ENCODE measurements around the gene STX1B. TPM values are rescaled to one million over a fixed set of nuclear protein-coding genes. Genes with fewer than 3 reads are reported as not detected.

The STX1B gene
- total RNA-seq, 1 donor from 2014 or later, result under 0.01 TPM

DNA sequence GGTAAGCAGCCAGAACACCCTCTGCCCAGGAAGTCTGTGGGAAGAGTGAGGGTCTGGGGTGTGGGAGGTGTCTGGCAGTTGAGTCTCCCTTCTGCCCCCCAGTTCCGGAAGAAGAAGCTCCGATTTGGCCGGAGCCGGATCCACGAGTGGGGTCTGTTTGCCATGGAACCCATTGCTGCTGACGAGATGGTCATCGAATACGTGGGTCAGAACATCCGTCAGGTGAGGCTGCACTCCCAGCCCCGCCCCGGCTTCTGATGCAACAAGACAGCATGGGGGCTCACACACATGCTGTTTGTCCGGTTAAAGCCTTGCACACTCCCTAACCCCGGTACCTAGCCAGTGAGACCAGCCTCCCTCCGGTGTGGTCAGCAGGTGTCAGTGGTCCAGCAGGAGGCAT, 29.5 kb downstream of the STX1B start:
- no peaks in the 10 kb centered on the region for H3K27me3 ChIP-seq (ENCODE audit: control insufficient read depth, insufficient read depth, low read length)
- TF ChIP-seq, protein P1, sequence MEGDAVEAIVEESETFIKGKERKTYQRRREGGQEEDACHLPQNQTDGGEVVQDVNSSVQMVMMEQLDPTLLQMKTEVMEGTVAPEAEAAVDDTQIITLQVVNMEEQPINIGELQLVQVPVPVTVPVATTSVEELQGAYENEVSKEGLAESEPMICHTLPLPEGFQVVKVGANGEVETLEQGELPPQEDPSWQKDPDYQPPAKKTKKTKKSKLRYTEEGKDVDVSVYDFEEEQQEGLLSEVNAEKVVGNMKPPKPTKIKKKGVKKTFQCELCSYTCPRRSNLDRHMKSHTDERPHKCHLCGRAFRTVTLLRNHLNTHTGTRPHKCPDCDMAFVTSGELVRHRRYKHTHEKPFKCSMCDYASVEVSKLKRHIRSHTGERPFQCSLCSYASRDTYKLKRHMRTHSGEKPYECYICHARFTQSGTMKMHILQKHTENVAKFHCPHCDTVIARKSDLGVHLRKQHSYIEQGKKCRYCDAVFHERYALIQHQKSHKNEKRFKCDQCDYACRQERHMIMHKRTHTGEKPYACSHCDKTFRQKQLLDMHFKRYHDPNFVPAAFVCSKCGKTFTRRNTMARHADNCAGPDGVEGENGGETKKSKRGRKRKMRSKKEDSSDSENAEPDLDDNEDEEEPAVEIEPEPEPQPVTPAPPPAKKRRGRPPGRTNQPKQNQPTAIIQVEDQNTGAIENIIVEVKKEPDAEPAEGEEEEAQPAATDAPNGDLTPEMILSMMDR (IDR thresholded peaks at IDR 0.05; ENCODE audit: insufficient read depth, low read length, severe bottlenecking), result no peak
- FAIRE-seq (no peak), DNase-seq (ENCODE audit: low read depth) (no peak)
- no peak overlapping the region for H3K4me3 ChIP-seq (ENCODE audit: low read depth, low read length)
- H3K36me3 ChIP-seq (ENCODE audit: control insufficient read depth, insufficient read depth, low read length), result peaks cover 30% of the 10 kb centered on the region

DNA sequence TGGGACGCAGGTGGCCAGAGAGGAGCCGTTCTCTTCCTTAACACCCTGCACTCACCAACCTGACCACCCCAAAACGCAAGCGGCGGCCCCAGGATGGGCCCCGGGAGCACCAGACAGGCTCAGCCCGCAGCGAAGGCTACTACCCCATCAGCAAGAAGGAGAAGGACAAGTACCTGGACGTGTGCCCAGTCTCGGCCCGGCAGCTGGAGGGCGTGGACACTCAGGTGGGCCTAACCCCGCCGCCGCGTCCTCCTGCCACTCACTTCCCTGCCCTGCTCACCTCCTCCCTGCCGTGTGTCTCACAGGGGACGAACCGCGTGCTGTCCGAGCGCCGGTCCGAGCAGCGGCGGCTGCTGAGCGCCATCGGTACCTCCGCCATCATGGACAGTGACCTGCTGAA, 30.0 kb downstream of the STX1B start:
- H3K27me3 ChIP-seq (ENCODE audit: control insufficient read depth, insufficient read depth, low read length), result no peaks in the 10 kb centered on the region
- H3K36me3 ChIP-seq (ENCODE audit: control insufficient read depth, insufficient read depth, low read length), result peaks cover 35% of the 10 kb centered on the region
- FAIRE-seq (no peak), DNase-seq (ENCODE audit: low read depth) (no peak)
- H3K4me3 ChIP-seq (ENCODE audit: low read depth, low read length), result no peak overlapping the region
- TF ChIP-seq, protein P1 (IDR thresholded peaks at IDR 0.05; ENCODE audit: insufficient read depth, low read length, severe bottlenecking), result no peak

DNA sequence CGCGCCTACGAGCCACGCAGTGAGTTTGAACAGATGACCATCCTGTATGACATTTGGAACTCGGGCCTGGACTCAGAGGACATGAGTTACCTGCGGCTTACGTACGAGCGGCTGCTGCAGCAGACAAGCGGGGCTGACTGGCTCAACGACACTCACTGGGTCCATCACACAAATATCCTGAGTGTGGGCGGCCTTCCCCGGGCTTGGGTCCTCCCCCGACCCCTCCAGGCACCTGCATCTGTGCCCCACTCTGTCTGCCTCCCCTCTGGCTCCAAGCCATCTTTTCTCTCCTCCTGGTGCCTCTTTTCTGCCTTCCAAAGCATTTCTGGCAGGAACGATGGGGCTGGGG, 30.4 kb downstream of the STX1B start:
- no peak for DNase-seq (ENCODE audit: low read depth)
- FAIRE-seq, result no peak
- Histone ChIP-seq H3K36me3 (ENCODE audit: control insufficient read depth, insufficient read depth, low read length) (peaks cover 35% of the 10 kb centered on the region), H3K4me3 (ENCODE audit: low read depth, low read length) (no peak overlapping the region), H3K27me3 (ENCODE audit: control insufficient read depth, insufficient read depth, low read length) (no peaks in the 10 kb centered on the region)
- TF ChIP-seq, protein P1 (IDR thresholded peaks at IDR 0.05; ENCODE audit: insufficient read depth, low read length, severe bottlenecking), result no peak

DNA sequence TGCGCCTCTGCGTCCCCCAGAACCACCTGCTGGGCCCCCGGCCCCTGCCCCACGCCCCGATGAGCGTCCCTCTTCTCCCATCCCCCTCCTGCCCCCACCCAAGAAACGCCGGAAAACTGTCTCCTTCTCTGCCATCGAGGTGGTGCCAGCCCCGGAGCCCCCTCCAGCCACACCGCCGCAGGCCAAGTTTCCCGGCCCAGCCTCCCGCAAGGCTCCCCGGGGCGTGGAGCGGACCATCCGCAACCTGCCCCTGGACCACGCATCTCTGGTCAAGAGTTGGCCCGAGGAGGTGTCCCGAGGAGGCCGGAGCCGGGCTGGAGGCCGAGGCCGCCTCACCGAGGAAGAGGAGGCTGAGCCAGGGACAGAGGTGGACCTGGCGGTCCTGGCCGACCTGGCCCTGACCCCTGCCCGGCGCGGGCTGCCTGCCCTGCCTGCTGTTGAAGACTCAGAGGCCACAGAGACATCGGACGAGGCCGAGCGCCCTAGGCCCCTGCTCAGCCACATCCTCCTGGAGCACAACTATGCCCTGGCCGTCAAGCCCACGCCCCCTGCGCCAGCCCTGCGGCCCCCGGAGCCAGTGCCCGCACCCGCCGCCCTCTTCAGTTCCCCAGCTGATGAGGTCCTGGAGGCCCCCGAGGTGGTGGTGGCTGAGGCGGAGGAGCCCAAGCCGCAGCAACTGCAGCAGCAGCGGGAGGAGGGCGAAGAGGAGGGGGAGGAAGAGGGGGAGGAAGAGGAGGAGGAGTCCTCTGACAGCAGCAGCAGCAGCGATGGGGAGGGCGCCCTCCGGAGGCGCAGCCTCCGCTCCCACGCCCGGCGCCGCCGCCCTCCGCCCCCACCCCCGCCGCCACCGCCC, 31.0 kb downstream of the STX1B start:
- no peak for DNase-seq (ENCODE audit: low read depth)
- Histone ChIP-seq H3K36me3 (ENCODE audit: control insufficient read depth, insufficient read depth, low read length) (peaks cover 32% of the 10 kb centered on the region), H3K4me3 (ENCODE audit: low read depth, low read length) (no peak overlapping the region), H3K27me3 (ENCODE audit: control insufficient read depth, insufficient read depth, low read length) (no peaks in the 10 kb centered on the region)
- TF ChIP-seq, protein P1 (IDR thresholded peaks at IDR 0.05; ENCODE audit: insufficient read depth, low read length, severe bottlenecking), result no peak
- FAIRE-seq, result no peak

DNA sequence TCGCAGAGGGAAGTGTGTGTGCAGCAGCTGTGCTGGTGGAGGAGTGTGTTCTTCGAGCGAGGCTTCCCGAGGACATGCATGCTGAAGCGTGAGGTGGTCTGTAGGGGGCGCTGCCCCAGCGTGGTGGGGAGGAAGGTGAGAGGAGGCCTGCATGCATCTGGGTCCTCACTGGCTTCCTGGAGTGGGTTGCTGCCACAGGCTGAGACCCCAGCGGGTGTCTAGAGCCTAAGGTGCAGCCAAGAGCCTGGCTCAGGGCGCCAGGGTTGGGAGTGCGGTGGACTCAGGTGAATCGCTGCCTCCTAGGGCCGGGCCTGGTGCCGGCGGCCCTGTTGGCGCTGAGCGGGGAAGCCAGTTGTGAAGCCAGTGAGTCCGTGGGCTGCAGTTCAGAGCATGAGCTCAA, 32.9 kb downstream of the STX1B start:
- Histone ChIP-seq H3K27me3 (ENCODE audit: control insufficient read depth, insufficient read depth, low read length) (no peaks in the 10 kb centered on the region), H3K4me3 (ENCODE audit: low read depth, low read length) (no peak overlapping the region), H3K36me3 (ENCODE audit: control insufficient read depth, insufficient read depth, low read length) (peaks cover 33% of the 10 kb centered on the region)
- DNase-seq (ENCODE audit: low read depth) (no peak), FAIRE-seq (no peak)
- TF ChIP-seq, protein P1 (IDR thresholded peaks at IDR 0.05; ENCODE audit: insufficient read depth, low read length, severe bottlenecking), result peak; percentile 26

DNA sequence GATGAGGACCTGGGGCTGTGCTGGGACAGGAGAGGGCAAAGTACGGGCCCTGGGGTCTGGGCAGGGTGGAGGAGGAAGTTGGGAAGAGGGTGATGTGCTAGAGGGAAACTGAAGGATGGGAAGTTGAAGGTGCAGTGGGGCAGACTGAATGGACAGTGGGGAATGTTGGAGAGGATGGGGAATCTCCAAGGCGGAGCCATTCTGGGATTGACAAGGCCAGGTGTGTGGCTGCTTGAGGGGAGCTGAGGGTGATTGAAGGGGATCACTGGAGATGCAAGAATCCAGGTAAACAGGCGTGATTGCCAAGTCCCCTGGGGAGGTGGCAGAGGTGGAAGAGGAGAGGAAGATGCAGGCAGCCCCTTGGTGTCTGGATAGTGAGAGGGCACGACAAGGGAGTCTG, 34.0 kb downstream of the STX1B start:
- Histone ChIP-seq H3K27me3 (ENCODE audit: control insufficient read depth, insufficient read depth, low read length) (no peaks in the 10 kb centered on the region), H3K4me3 (ENCODE audit: low read depth, low read length) (no peak overlapping the region), H3K36me3 (ENCODE audit: control insufficient read depth, insufficient read depth, low read length) (peaks cover 30% of the 10 kb centered on the region)
- TF ChIP-seq, protein P1 (IDR thresholded peaks at IDR 0.05; ENCODE audit: insufficient read depth, low read length, severe bottlenecking), result no peak
- FAIRE-seq (no peak), DNase-seq (ENCODE audit: low read depth) (no peak)

All from bronchial epithelial cell (primary cell).